HepG2 (cell line): ENCODE measurements around the gene FAAP20. TPM values are rescaled to one million over a fixed set of nuclear protein-coding genes. Genes with fewer than 3 reads are reported as not detected.

Source experiments
- ARID5B ChIP-seq: IDR thresholded peaks from 2 replicates; pipeline ENCODE4 v1.4.0; 2020; ENCODE audit warnings: mild to moderate bottlenecking, missing genetic modification reagents
- BHLHE40 ChIP-seq: IDR thresholded peaks from 2 replicates; pipeline ENCODE4 v1.6.1; 2011; ENCODE audit warnings: low read length, improper control_type of control experiment
- HNRNPUL1 ChIP-seq: fragments of 200-400 bp; formaldehyde crosslinking; IDR thresholded peaks from 2 replicates; pipeline ENCODE4 v1.6.1; 2017; ENCODE audit warnings: low read depth, mild to moderate bottlenecking, low read length, moderate library complexity
- HOXA7 ChIP-seq: sonication (generic); formaldehyde crosslinking; IDR thresholded peaks from 2 replicates; pipeline ENCODE4 v1.8.1; 2022; ENCODE audit warnings: mild to moderate bottlenecking, missing genetic modification reagents, moderate library complexity
- IKZF5 ChIP-seq: IDR thresholded peaks from 2 replicates; pipeline ENCODE4 v1.6.1; 2018; ENCODE audit warnings: missing genetic modification reagents, mild to moderate bottlenecking, missing compliant biosample characterization
- MBNL3 ChIP-seq: fragments of 250-450 bp; sonication (Bioruptor Pico); conservative IDR thresholded peaks from 2 replicates; pipeline ENCODE4 v1.8.0; 2022; ENCODE audit warnings: mild to moderate bottlenecking, inconsistent platforms
- NFIC ChIP-seq: IDR thresholded peaks from 2 replicates; pipeline ENCODE4 v1.6.1; 2012; ENCODE audit warnings: mild to moderate bottlenecking, low read length, inconsistent platforms
- RBM22 ChIP-seq: fragments of 200-400 bp; formaldehyde crosslinking; optimal IDR thresholded peaks from 2 replicates; pipeline ENCODE3; 2017; ENCODE audit warnings: mild to moderate bottlenecking, low read length, moderate library complexity
- SRY ChIP-seq: sonication (generic); formaldehyde crosslinking; IDR thresholded peaks from 2 replicates; pipeline ENCODE4 v1.8.0; 2022; ENCODE audit warnings: mild to moderate bottlenecking, missing genetic modification reagents
- SUZ12 ChIP-seq: fragments of 150-350 bp; IDR thresholded peaks from 2 replicates; pipeline ENCODE4 v1.6.1; 2014; ENCODE audit warnings: low read depth, low read length
- TGIF2 ChIP-seq: IDR thresholded peaks from 2 replicates; pipeline ENCODE4 v1.6.1; 2016; ENCODE audit warnings: control low read depth, missing compliant biosample characterization
- THYN1 ChIP-seq: sonication (generic); formaldehyde crosslinking; IDR thresholded peaks from 2 replicates; pipeline ENCODE4 v1.8.1; 2023; ENCODE audit warnings: low read depth, mild to moderate bottlenecking, moderate library complexity, missing genetic modification reagents, borderline replicate concordance
- YEATS4 ChIP-seq: sonication (generic); formaldehyde crosslinking; IDR thresholded peaks from 2 replicates; pipeline ENCODE4 v1.4.0; 2020; ENCODE audit warnings: missing genetic modification reagents, borderline replicate concordance
- ZMYM3 ChIP-seq: sonication (generic); formaldehyde crosslinking; IDR thresholded peaks from 2 replicates; pipeline ENCODE4 v1.5.1; 2020; ENCODE audit warnings: mild to moderate bottlenecking, missing genetic modification reagents
- ZNF235 ChIP-seq: sonication (generic); formaldehyde crosslinking; IDR thresholded peaks from 2 replicates; pipeline ENCODE4 v1.8.1; 2023; ENCODE audit warnings: mild to moderate bottlenecking, missing genetic modification reagents, borderline replicate concordance
- ZNF331 ChIP-seq: sonication (generic); formaldehyde crosslinking; IDR thresholded peaks from 2 replicates; pipeline ENCODE4 v1.4.0; 2020; ENCODE audit warnings: missing genetic modification reagents
- ZNF451 ChIP-seq: sonication (generic); formaldehyde crosslinking; IDR thresholded peaks from 2 replicates; pipeline ENCODE4 v1.5.0; 2020; ENCODE audit warnings: mild to moderate bottlenecking, missing genetic modification reagents
- ZNF609 ChIP-seq: sonication (generic); formaldehyde crosslinking; IDR thresholded peaks from 2 replicates; pipeline ENCODE4 v1.4.0; 2020; ENCODE audit warnings: mild to moderate bottlenecking, missing genetic modification reagents, borderline replicate concordance
- ZNF782 ChIP-seq: sonication (generic); formaldehyde crosslinking; IDR thresholded peaks from 2 replicates; pipeline ENCODE4 v1.4.0; 2020; ENCODE audit warnings: missing genetic modification reagents, mild to moderate bottlenecking, borderline replicate concordance
- ZNF839 ChIP-seq: sonication (generic); formaldehyde crosslinking; IDR thresholded peaks from 2 replicates; pipeline ENCODE4 v1.4.0; 2020; ENCODE audit warnings: missing genetic modification reagents, mild to moderate bottlenecking, borderline replicate concordance
- polyA plus RNA-seq, 8 experiments: library from polyadenylated mRNA; depleted of rRNA in 3 of 8; stranded (reverse) in 7 of 8; unstranded in 1 of 8; fragments of >200 nt; fragmentation: Illumina TruSeq in 4 of 8; extraction: Trizol in 4 of 8; gene quantifications; 2 replicates each; pipeline versions ENCODE4 v1.2.1 to v1.2.3, GENCODE V29; 2011 to 2016; ENCODE audit warnings: low read depth in 4 of 8, missing spikeins in 1 of 8, mixed read lengths in 1 of 8; ENCODE audit not compliant: insufficient read depth in 1 of 8
- total RNA-seq, 5 experiments: library from RNA; depleted of rRNA; stranded (reverse); fragments of >200 nt; fragmentation: Illumina TruSeq; extraction: Trizol; gene quantifications; 2 replicates each; pipeline ENCODE4 v1.2.3, GENCODE V29; 2016; ENCODE audit warnings: low read depth in 1 of 5

Gene FAAP20
- total and polyA plus RNA-seq, 2 of the 13 experiments (the other 11 are each of a cell fraction or from before 2014, with no cell fraction given), result 9.6 to 10.8 TPM

GRCh38 chr1:2208309-2209239 lies 14.0 kb upstream of the FAAP20 start (continued):
- TF ChIP-seq ZNF609 (CRISPR knock-in tag) (no peak), RBM22 (no peak), ZMYM3 (0 out of 2 replicates have a peak, but pooled peaks have one; percentile 0), SUZ12 (no peak), IKZF5 (CRISPR knock-in tag) (no peak; the same call in 1 of the 2 replicates), HNRNPUL1 (no peak), ZNF235 (no peak), ZNF782 (CRISPR knock-in tag) (no peak), HOXA7 (CRISPR knock-in tag) (no peak), MBNL3 (CRISPR knock-in tag) (no peak), SRY (CRISPR knock-in tag) (no peak), ARID5B (CRISPR knock-in tag) (no peak), THYN1 (no peak), ZNF839 (CRISPR knock-in tag) (no peak), TGIF2 (CRISPR knock-in tag) (no peak), YEATS4 (no peak), ZNF331 (CRISPR knock-in tag) (no peak), ZNF451 (CRISPR knock-in tag) (no peak), NFIC (no peak), BHLHE40 (no peak; the same call in 1 of the 2 replicates)
